Tibial nerve (tissue), 4 donors: ENCODE data around the gene PSMB2. TPM values are rescaled to one million over a fixed set of nuclear protein-coding genes. Genes with fewer than 3 reads are reported as not detected.

Experiments used
- DNase-seq, 2 donors: peaks; one replicate each; pipeline ENCODE4 v3.0.0-alpha.2; 2019; ENCODE audit warnings: low spot score in 2 of 2
- H3K27ac ChIP-seq, 4 donors: fragments of 200-600 bp; sonication (generic) in 3 of 4; one replicate each; pipeline ENCODE4 v1.5.1; 2017 to 2019; ENCODE audit warnings: mild to moderate bottlenecking in 1 of 4
- H3K27me3 ChIP-seq, 2 donors: fragments of 200-600 bp; sonication (generic) in 1 of 2; one replicate each; pipeline versions ENCODE4 v1.5.1 to v1.6.0; 2017 to 2019
- H3K36me3 ChIP-seq, 3 donors: fragments of 200-600 bp; sonication (generic); one replicate each; pipeline ENCODE4 v1.5.1; 2018 to 2019
- H3K4me1 ChIP-seq, 4 donors: fragments of 200-600 bp; sonication (generic) in 3 of 4; one replicate each; pipeline ENCODE4 v1.5.1; 2017 to 2019
- H3K4me3 ChIP-seq, 4 donors: fragments of 200-600 bp; sonication (generic) in 3 of 4; one replicate each; pipeline ENCODE4 v1.5.1; 2017 to 2019; ENCODE audit warnings: mild to moderate bottlenecking in 1 of 4, moderate library complexity in 1 of 4
- H3K9me3 ChIP-seq, 4 donors: fragments of 200-600 bp; sonication (generic) in 3 of 4; one replicate each; pipeline ENCODE4 v1.5.1; 2017 to 2019
- CTCF ChIP-seq, 5 experiments: fragments of 200-600 bp in 3 of 5; fragments of 450-650 bp in 2 of 5; sonication (generic) in 3 of 5; IDR thresholded peaks; one replicate each; pipeline ENCODE4 v1.5.1; 2016 to 2019; ENCODE audit warnings: antibody characterized with exemption in 5 of 5, mild to moderate bottlenecking in 3 of 5, moderate library complexity in 2 of 5
- EP300 ChIP-seq, 2 donors: sonication (generic); formaldehyde crosslinking; IDR thresholded peaks; one replicate each; pipeline ENCODE4 v1.6.1; 2017; ENCODE audit warnings: antibody characterized with exemption in 2 of 2, mild to moderate bottlenecking in 1 of 2
- POLR2A ChIP-seq, 2 donors: fragments of 450-650 bp; IDR thresholded peaks; one replicate each; pipeline ENCODE4 v1.6.1; 2017; ENCODE audit warnings: antibody characterized with exemption in 2 of 2, mild to moderate bottlenecking in 2 of 2, moderate library complexity in 2 of 2
- WGBS, 2 donors: methylation state at CpG; one replicate each; pipeline ENCODE4 v1.1.5; 2018; 5-methylcytosine and 5-hydroxymethylcytosine counted together
- total RNA-seq, 4 donors: library from RNA; depleted of rRNA; stranded (reverse); fragments of >200 nt; gene quantifications; one replicate each; pipeline ENCODE4 v1.1.0, GENCODE V29; 2016

PSMB2 gene
- total RNA-seq, 4 donors from 2014 or later = 24.9 to 41.4 (median 33.8) TPM

DNA sequence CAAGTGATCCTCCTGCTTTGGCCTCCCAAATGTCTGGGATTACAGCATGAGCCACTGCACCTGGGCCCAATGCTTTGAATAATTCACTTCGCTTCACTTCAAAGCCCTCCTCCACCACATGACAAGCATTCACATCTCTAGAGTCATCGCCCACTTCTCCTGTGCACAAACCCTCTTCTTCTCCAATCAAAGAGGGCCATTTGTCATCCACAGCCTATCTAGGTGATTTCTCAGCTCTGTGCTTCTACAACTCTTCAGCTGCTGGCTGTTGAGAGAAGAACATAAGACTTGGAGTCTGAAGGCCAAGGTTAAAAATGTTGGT, 20.1 kb upstream of the PSMB2 start:
- H3K36me3 ChIP-seq = no peaks in the 10 kb centered on the region
- no peak overlapping the region for H3K4me3 ChIP-seq
- H3K4me1 ChIP-seq = no peaks in the 10 kb centered on the region
- no peaks in the 10 kb centered on the region for H3K9me3 ChIP-seq
- 84 to 95% methylated on average over 2 of the region's 2 CpGs for WGBS, 2 donors
- no peak for TF ChIP-seq POLR2A (IDR thresholded peaks at IDR 0.05)
- no peak for TF ChIP-seq CTCF (IDR thresholded peaks at IDR 0.05)
- no peak for TF ChIP-seq EP300 (IDR thresholded peaks at IDR 0.05)
- DNase-seq = no peak
- H3K27ac ChIP-seq = no peak overlapping the region
- no peaks in the 10 kb centered on the region for H3K27me3 ChIP-seq

GRCh38 chr1:35660581-35661473, 19.5 kb upstream of the PSMB2 start:
- no peak for TF ChIP-seq POLR2A (IDR thresholded peaks at IDR 0.05)
- TF ChIP-seq EP300 (IDR thresholded peaks at IDR 0.05) = no peak
- no peak for TF ChIP-seq CTCF (IDR thresholded peaks at IDR 0.05)
- H3K27me3 ChIP-seq = no peaks in the 10 kb centered on the region
- 48 to 51% methylated on average over 5 of the region's 5 CpGs for WGBS, 2 donors
- H3K36me3 ChIP-seq = no peaks in the 10 kb centered on the region
- H3K4me3 ChIP-seq = no peak overlapping the region
- no peak for DNase-seq
- no peak overlapping the region for H3K27ac ChIP-seq
- H3K9me3 ChIP-seq = no peaks in the 10 kb centered on the region
- H3K4me1 ChIP-seq = no peaks in the 10 kb centered on the region

- WGBS, 2 donors = 42% methylated on average over 6 of the region's 6 CpGs
- no peaks in the 10 kb centered on the region for H3K27me3 ChIP-seq
- no peak for TF ChIP-seq POLR2A (IDR thresholded peaks at IDR 0.05)
- TF ChIP-seq CTCF (IDR thresholded peaks at IDR 0.05) = no peak
- TF ChIP-seq EP300 (IDR thresholded peaks at IDR 0.05) = no peak
- no peak overlapping the region for H3K4me3 ChIP-seq
- no peak overlapping the region for H3K27ac ChIP-seq
- no peaks in the 10 kb centered on the region for H3K36me3 ChIP-seq
- H3K4me1 ChIP-seq = no peaks in the 10 kb centered on the region
- H3K9me3 ChIP-seq = no peaks in the 10 kb centered on the region
- DNase-seq = no peak
These were observed 18.3 kb upstream of the PSMB2 start for GRCh38 chr1:35659589-35659988.

GRCh38 chr1:35657851-35658250, 16.5 kb upstream of the PSMB2 start:
- no peak for DNase-seq
- no peak overlapping the region for H3K27ac ChIP-seq
- H3K27me3 ChIP-seq = no peaks in the 10 kb centered on the region
- 34 to 47% methylated on average over 2 of the region's 2 CpGs for WGBS, 2 donors
- TF ChIP-seq POLR2A (IDR thresholded peaks at IDR 0.05) = no peak
- no peak for TF ChIP-seq EP300 (IDR thresholded peaks at IDR 0.05)
- no peak for TF ChIP-seq CTCF (IDR thresholded peaks at IDR 0.05)
- no peaks in the 10 kb centered on the region for H3K9me3 ChIP-seq
- no peak overlapping the region for H3K4me3 ChIP-seq
- H3K36me3 ChIP-seq = no peaks in the 10 kb centered on the region
- no peaks in the 10 kb centered on the region for H3K4me1 ChIP-seq

GRCh38 chr1:35656863-35657232, 15.5 kb upstream of the PSMB2 start:
- no peaks in the 10 kb centered on the region for H3K9me3 ChIP-seq
- WGBS, 2 donors = 82 to 87% methylated on average over 4 of the region's 4 CpGs
- no peak for DNase-seq
- H3K27me3 ChIP-seq = no peaks in the 10 kb centered on the region
- H3K4me3 ChIP-seq = no peak overlapping the region
- no peak for TF ChIP-seq EP300 (IDR thresholded peaks at IDR 0.05)
- no peak for TF ChIP-seq POLR2A (IDR thresholded peaks at IDR 0.05)
- no peak for TF ChIP-seq CTCF (IDR thresholded peaks at IDR 0.05)
- no peak overlapping the region for H3K27ac ChIP-seq
- no peaks in the 10 kb centered on the region for H3K36me3 ChIP-seq
- H3K4me1 ChIP-seq = no peaks in the 10 kb centered on the region
